HG03378 (cell line): ENCODE measurements around the gene JARID2.

ENCODE experiments used
- ATAC-seq: cut with Tn5 transposase; IDR thresholded peaks from one replicate; pipeline ENCODE4 v1.9.1; 2021; ENCODE audit warnings: mild to moderate bottlenecking, moderate library complexity; ENCODE audit not compliant: unreplicated experiment

The JARID2 gene

DNA sequence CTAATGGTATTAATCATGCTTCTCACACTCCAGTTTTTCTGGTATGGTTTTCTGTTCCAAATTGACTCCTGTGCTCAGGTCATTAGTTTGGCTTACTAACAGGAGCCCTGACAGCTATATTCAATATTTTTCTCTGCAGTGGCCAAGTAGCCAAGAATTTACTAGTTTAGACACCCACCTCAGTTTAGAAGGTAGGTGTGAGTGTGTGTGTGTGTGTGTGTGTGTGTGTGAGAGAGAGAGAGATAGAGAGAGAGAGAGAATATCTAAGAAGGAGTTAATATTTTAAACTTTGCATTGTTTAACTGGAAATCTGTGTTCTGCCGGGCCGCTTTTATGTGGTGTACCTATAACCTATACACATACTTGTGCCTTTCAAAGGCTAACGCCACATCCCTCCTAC is 18.5 kb downstream of the JARID2 start:
- no peak for ATAC-seq

DNA sequence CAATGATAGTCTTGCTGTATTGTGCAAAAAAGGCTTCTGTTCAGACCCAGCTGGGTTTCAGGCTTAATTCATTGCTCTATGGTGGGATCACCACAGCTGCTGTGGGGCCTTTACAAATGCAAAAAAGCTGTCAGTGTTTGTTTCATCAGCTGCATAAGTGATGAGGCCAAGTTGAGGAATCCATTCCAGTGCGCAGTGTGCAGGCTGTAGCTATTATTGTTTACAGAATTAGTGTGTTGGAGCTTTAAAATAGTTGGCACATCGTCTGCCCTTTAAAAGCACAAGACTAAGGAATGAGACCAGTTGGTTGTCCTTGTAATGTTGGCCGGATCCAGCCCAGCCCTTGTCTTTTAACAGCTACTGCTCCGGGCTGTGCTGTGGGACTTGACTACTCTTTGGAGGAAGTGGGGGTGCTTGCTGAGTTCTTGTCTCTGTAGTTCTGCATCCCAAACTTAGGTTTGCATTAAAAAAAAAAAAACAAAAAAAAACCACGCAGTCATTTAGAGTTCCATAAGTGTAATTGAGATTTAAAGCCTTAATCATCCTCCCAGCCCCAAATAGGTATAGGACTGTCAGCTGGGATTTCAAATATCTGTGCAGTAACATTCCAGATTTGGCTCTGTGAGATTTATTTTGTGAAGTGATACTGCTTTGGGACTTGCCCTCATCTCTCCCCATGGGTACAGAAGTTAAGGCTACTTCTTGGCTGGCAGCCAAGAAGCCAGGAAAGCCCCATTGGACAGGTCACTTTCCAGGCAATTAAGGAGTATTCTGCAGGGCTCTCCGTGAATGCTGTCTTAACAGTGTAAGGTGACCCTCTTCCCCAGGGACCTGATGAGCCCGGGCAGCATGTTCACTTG is 19.3 kb downstream of the JARID2 start:
- ATAC-seq, result no peak

DNA sequence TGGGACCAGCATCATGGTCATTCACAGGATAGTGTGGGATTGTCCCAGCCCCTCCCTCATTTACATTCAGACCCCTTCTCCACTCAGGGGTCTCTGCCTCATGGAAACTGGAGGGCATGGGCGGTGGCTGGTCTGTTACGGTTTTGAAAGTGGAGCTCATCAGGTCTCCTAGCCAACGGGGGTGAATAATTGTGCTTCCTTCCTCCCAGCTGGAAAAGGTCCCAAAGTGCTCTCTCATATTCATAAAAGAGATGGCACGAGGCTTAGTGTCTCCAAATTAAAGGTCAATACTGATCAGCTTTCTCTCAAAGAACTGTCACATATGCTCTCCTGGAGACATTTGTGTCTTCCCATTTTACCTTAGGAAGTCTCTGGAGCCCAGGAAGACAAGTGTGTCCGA is 19.9 kb downstream of the JARID2 start:
- ATAC-seq, result no peak

DNA sequence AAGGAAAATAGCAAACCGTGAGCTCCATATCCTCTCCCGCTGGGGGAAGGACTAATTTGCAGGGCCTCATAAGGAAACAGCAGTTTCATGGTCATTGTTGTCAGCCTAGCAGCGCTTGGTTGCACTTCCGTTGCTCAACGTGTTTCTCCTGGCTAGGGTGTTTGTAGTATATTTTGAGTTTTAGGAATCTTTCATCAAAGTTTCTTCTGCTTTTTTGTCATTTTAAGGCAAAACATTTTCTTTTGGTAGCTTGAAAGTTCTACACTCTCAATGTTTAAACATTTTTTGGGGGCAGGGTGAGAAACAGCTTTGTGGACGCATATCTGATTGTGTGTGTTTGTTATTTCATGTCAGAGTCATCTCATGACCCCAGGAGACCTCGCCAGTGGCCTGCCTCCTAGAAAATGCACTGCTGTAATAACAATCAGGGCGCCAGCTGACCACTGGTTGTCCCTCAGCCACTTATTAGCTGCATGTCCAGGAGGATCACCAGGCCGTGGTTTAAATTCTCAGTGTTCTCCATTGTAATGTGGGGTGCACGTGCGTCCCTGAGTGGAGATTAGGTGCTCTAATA is 20.6 kb downstream of the JARID2 start:
- ATAC-seq, result peak; percentile 48

DNA sequence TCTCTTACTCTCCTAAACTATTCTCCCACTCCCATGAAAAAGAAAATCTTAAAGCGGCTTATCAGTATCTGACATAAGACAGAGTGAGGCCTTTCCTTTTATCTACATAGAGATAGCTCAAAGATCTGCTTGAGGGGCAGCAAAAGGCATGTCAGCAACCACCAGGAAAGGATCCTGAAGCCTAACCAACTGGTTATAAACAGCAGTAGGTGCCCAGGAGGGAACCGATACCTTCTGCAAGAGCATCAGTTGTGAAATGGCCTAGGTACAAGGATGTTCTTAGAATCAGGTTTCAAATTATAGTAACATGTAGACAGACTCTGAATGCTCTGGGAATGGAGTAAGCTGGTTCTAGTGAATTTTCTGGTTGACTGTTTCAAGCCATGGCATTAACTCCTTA is 21.4 kb downstream of the JARID2 start:
- no peak for ATAC-seq

DNA sequence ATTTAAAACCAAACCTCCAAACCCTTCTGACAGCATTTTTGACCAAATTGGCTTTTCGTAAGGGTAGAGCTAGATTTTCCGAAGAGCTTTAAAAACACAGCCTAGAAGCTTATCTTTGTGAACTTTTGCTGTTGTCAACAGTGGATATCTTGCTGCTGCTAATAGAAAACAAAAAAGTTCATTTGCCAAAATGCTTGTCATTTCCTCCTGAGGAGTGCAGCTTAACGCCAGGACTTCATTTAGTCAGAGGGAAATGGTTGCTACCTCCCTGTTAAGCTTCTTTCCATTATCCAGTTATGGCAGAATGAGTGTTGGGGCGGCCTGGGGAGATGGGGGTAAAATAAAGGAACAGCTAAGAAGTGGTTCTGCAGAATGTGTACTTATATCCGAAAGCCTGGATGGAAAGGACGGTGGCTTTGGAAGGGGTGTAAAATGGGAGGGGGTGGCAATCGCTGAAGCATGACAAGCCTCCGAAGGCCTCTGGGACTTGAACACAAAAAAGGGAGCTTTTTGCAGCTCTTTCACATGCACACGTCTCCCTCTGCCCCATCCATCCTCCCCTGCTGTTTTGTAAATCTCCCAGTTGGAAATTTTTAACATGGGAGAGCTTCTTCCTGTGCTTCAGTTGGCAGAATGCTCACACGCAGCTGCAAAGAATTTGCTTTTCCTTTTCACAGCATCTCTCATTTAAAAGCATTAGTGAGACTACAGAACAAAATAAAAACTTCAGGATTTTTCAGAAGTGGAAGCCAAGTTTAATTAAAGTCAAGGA is 22.5 kb downstream of the JARID2 start:
- no peak for ATAC-seq

DNA sequence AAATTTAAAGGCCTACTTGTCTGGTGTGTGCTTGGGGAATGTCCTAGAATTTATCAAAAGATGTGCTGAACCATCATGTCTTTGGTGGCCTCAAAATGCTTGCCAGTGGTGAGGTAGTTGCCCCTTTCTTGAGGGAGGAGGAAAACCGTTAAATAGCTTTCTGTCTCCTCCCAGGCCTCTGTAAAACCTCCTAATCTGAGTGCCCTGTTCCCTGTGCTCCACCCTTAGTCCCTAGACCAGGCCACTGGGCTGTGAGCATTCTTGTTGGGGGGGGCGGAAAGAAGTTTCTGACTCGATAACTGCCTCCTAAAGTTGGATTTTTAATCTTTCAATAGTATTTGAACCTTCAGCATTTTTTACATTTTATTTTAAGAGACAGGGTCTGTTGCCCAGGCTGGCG is 23.1 kb downstream of the JARID2 start:
- ATAC-seq, result no peak

DNA sequence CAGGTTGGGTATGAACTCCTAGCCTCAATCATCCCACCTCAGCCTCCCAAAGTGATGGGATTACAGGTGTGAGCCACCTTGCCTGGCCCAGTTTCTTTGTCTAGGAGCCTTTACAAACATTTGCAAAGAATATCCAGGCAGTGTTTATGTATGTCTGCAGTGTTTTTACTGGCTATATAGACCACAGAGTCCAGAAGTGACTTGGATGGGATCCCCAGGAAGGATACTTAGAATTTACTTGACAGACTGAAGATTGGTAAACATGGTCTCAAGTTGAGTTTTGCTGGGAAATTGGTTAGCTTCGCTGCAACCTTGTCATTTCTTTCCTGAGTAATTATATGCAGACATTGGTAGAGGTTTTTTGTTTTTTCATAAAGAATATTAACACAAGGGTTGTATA is 23.8 kb downstream of the JARID2 start:
- no peak for ATAC-seq

DNA sequence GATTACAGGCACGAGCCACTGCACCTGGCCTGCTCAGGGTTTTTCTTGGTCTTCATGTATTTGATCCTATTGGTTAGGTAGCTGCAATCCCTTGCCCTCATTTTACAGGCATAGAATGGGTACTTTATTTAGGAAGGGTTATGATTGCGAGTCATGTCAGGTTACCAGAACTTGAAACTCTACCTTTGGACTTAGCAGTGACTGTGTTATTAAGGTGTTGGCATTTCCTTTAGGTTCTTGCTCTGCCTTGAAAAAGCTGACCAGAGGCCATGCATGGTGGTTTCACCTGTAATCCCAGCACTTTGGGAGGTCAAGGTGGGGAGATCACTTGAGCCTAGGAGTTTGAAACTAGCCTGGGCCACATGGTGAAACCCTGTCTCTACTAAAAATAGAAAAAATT is 24.5 kb downstream of the JARID2 start:
- ATAC-seq, result no peak

DNA sequence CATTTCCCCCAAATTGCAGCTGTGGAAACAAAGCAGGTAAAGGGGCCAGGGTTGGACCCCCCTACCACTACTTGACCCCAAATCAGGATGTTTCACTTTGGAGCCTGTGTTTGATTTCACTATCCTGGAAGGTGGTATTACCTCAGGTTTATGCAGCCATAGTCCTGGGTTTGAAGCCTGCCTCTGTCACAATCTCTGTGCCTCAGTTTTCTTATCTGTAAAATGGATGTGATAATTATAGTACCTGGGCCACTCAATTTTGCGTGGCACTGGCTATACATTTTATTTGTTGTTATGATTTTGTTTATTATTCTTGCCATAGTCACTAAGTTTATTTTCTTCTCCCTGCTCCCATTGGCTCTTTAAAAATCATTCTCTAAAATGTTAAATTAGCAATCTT is 26.7 kb downstream of the JARID2 start:
- no peak for ATAC-seq

DNA sequence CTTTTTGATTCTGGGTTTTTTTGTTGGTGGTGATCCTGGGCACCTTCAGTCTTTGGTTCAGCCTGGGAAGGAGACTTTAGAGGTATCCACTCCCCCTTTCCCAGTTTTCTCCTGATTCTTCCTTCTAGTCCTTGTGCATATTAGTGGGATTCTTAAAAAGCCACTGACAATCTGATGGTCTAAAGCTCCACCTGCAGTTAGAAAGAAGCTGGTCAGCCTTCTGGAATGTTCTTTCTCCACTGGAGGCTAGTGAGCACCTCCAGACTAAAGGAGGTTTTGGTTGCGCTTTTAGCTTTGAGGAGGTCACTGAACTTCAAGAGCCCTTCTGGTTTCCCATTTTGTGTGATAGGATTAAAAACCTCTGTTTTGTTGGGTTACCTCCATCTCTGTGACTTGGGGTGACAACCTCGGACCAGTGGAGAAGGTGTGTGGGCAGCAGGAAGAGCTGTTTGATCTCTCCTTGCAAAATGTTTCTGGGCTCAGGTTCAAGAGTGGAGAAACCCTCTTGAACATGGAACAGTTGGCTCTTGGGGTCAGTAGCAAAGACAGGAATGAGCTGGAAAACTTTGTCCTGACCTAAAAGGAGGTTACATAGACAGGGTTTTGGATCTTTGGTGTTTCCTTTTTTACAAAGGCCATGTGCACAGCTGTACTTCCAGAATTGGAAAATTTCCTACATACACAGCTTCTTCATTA is 29.0 kb downstream of the JARID2 start:
- ATAC-seq, result no peak

DNA sequence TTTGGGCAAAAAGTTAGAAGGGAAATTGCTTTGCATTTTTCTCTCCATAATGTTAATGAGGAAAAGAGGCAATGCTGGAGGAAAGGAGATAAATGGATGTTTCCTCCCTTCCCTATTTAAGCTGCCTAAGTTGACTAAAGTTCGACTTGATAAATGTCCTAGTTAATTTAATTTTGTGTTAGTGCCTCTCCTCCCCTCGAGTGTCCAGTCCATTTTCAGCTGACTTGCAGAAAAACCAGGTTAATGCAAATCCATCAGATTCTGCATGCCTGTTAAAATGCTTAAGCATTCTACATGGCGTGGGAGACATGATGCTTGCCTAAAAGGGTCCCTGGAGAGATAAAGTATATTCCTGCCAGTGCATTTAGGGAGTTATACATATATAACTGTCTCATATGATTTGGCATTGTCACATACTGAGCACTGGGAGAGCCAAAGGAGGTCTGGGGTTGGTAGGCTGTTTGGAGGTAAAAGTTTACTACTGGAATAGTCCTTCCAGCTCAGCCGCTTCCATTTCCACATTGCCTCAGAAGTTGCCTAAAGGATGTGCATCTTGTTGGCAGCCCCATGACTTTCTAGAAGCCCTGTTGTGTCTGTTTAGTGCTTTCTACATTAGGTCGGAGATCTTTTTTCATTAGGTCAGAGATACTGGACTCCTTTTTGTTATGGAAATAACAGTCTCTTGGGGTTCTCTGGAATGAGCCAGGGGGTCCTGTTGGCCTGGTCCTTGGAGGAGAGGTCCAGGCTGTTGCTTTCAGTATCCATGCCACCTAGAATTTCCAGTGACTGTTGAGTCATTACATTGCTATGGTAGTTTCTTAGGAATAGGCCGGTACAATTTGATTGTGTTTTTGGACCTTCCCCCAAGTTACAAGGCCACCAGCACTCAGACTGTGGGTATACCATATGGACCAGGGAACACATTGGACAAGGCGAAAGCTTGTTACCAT is 30.4 kb downstream of the JARID2 start:
- ATAC-seq, result no peak

DNA sequence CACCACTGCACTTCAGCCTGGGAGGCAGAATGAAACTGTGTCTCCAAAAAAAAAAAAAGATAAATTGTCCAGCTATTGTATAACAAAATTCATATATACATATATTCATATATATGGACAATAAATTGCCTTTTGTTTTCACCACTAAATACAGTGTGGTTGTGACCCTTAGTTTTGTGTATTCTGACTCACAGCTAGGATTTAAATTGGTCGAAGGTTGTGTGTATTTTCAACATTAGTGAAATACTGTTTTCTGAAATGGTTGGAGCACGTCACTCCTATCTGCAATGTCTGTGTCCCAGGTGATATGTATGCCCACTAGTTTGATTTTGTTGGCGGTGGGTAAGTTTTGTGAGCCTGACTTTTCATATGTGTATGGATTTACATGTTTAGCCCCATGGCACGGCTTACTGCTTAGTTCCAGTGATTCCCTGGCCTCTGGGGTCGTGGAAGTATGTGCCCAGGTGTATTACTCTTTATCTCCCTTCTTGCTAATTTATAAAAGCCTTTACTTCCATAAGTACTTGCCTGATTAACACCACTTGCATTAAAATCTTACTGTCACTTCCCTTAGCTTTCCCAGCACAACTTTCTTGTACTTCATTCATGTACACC is 33.3 kb downstream of the JARID2 start:
- no peak for ATAC-seq

DNA sequence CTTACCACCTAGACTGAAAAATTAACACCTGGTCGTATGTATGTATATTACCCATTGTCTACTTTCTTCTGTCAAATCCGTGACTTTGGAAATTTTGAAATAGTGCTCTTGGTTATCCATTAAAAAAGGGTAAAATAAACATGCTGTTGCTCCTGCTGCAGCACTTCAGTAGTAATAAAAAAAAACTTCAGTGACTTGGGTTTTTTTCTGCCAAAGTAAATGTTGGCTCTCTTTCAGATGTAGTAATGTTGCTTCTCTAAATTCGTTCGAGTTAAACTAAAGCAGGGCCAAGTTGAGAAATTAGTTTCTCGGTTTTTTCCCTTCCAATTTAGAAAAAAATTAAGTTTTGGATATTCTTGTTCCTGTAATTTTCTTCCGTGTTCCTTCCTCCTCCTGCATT is 34.2 kb downstream of the JARID2 start:
- ATAC-seq, result no peak

DNA sequence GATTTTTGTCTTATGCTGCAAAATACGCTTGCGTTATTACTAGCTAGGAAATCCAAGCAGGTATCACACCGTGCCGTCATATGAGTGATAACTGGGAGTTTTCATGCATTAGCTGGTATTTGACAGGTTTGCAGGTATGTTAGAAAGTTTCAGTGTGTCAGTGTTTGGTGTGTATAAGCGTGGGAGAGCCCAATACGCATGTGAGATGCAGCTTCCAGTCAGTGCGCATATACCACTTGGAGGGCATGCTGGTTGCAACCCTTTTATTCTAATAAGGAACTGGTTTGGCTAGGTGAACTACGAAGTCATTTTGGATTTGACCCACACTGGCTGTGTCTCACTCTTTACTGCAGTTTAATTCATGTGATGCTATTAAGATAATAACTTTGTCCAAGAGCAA is 35.1 kb downstream of the JARID2 start:
- no peak for ATAC-seq

DNA sequence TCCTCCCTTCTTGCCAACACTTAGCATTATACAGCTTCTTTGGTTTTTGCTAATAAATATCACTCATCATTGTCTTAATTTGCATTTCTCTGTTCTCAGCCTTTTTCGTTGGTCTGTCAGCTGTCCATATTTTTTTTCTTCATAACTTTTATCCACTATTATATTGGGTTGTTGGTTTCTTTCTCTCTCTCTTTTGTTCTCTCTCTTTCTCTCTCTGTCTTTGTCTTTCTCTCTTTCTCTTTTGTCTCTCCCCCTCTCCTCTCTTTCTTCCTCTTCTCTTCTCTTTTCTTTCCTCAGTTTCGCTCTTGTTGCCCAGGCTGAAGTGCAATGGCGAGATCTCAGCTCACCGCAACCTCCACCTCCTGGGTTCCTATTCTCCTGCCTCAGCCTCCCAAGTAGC is 36.5 kb downstream of the JARID2 start:
- ATAC-seq, result no peak

DNA sequence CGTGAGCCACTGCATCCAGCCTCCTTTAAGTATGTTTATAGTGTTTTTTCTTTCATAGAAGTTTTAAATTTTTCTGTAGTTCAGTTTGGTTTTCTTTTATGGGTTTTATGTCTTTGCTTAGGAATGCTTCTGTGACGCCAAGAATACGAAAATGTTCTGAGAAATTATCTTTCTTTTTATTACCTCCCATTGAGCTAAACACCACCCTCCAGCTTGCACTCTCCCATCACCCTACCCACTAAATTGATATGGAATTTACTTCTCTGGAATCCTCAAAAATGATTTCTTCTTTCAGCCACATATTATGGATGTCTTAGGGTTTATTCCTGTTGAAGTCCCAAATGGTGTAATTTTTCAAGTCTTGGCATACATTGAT is 38.1 kb downstream of the JARID2 start:
- ATAC-seq, result no peak

DNA sequence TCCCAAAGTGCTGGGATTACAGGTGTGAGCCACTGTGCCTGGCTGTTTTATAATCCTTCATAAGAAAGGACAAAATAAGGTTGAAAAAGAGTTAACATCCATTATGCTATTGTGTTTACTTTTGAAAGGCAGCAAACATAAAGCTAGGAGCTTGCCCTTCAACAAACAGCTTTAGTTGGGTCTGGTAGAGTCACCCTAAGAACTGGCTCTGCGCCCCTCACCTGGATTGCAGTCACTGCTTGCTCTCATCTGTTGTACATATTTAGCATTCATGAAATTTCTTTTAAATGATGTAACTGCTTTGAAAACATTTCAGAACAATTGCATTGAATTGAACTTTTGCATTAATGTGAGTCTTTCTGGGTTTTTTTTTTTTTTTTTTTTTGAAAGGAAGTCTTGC is 38.9 kb downstream of the JARID2 start:
- ATAC-seq, result no peak

DNA sequence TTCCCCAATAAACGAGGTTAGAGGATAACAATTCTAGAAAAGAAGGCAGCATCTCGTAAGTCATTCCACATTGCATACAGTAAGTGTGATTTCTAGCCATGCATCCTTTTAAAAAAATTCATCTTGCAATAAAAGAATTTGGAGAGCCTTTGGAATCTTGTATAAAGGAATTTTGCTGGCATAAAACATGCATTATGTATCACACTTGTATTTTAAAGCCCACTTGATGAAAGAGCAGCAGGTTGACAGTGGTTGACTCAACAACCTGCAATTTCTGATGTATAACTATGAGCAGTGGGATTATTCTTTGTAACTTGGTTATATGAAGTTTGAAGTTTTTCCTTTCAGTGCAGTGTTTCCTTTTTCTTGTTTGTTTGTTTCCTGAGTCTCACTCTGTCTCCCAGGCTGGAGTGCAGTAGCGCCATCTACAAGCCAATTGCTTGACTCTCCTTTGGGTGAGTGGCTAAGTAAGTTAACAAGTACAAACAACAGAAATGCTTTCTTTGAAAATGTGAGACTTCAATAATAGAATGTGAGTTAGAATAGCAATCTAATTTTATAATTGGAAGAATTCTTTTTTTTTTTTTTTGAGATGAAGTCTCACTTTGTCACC is 39.9 kb downstream of the JARID2 start:
- no peak for ATAC-seq
